H9 (cell line): ENCODE measurements around the gene NRP2. TPM values are rescaled to one million over a fixed set of nuclear protein-coding genes. Genes with fewer than 3 reads are reported as not detected.

ENCODE experiments used
- DNase-seq: peaks from one replicate; pipeline ENCODE4 v3.0.0-alpha.2; 2017
- H2AFZ ChIP-seq: one replicate; pipeline ENCODE4 v1.6.1; 2013; ENCODE audit warnings: mild to moderate bottlenecking, low read length, control low read depth, moderate library complexity
- H2AK5ac ChIP-seq: 2 replicates; pipeline ENCODE4 v1.6.1; 2013; ENCODE audit warnings: low read length, control low read depth, mixed read lengths; ENCODE audit not compliant: insufficient read length
- H2BK120ac ChIP-seq: one replicate; pipeline ENCODE4 v1.6.1; 2013; ENCODE audit warnings: low read depth, mild to moderate bottlenecking, low read length, control low read depth, inconsistent platforms; ENCODE audit not compliant: poor library complexity, severe bottlenecking
- H2BK12ac ChIP-seq: 2 replicates; pipeline ENCODE4 v1.6.1; 2013; ENCODE audit warnings: low read length, control low read depth, mixed read lengths, low read depth; ENCODE audit not compliant: insufficient read length
- H2BK15ac ChIP-seq: 2 replicates; pipeline ENCODE4 v1.6.1; 2013; ENCODE audit warnings: low read depth, low read length, control low read depth
- H2BK20ac ChIP-seq: one replicate; pipeline ENCODE4 v1.6.1; 2013; ENCODE audit warnings: low read depth, mild to moderate bottlenecking, low read length, control low read depth, inconsistent platforms; ENCODE audit not compliant: poor library complexity, severe bottlenecking
- H2BK5ac ChIP-seq: 2 replicates; pipeline ENCODE4 v1.6.1; 2013; ENCODE audit warnings: low read length, control low read depth, mixed read lengths; ENCODE audit not compliant: insufficient read length
- H3K14ac ChIP-seq: 2 replicates; pipeline ENCODE4 v1.6.1; 2013; ENCODE audit warnings: low read length, control low read depth; ENCODE audit not compliant: insufficient read depth
- H3K18ac ChIP-seq: 2 replicates; pipeline ENCODE4 v1.6.1; 2013; ENCODE audit warnings: low read depth, mild to moderate bottlenecking, mixed read lengths, low read length, control low read depth; ENCODE audit not compliant: insufficient read length
- H3K23ac ChIP-seq: 2 replicates; pipeline ENCODE4 v1.6.1; 2013; ENCODE audit warnings: low read length, control low read depth, mixed read lengths, low read depth; ENCODE audit not compliant: insufficient read length
- H3K23me2 ChIP-seq: 2 replicates; pipeline ENCODE4 v1.6.1; 2013; ENCODE audit warnings: low read depth, mild to moderate bottlenecking, mixed read lengths, low read length, control low read depth; ENCODE audit not compliant: insufficient read length, poor library complexity, severe bottlenecking
- H3K27ac ChIP-seq: 2 replicates; pipeline ENCODE4 v1.5.1; 2013; ENCODE audit warnings: low read length, control low read depth, mixed read lengths, low read depth; ENCODE audit not compliant: insufficient read length
- H3K27me3 ChIP-seq: 2 replicates; pipeline ENCODE4 v1.6.1; 2013; ENCODE audit warnings: low read length, control low read depth, inconsistent platforms; ENCODE audit not compliant: insufficient read depth
- H3K4ac ChIP-seq: 2 replicates; pipeline ENCODE4 v1.6.1; 2013; ENCODE audit warnings: low read depth, mild to moderate bottlenecking, control low read depth, inconsistent platforms, low read length, moderate library complexity
- H3K4me1 ChIP-seq: 2 replicates; pipeline ENCODE4 v1.6.1; 2013; ENCODE audit warnings: low read length, control low read depth, inconsistent platforms; ENCODE audit not compliant: insufficient read depth
- H3K4me2 ChIP-seq: 2 replicates; pipeline ENCODE4 v1.6.1; 2013; ENCODE audit warnings: low read length, control low read depth, mixed read lengths; ENCODE audit not compliant: insufficient read length, insufficient read depth
- H3K56ac ChIP-seq: 2 replicates; pipeline ENCODE4 v1.6.1; 2013; ENCODE audit warnings: low read depth, mild to moderate bottlenecking, mixed read lengths, low read length, control low read depth; ENCODE audit not compliant: insufficient read length
- H3K79me1 ChIP-seq: 2 replicates; pipeline ENCODE4 v1.6.1; 2013; ENCODE audit warnings: low read depth, mild to moderate bottlenecking, moderate library complexity, low read length, control low read depth, inconsistent platforms; ENCODE audit not compliant: insufficient read depth, poor library complexity, severe bottlenecking
- H3K79me2 ChIP-seq: 2 replicates; pipeline ENCODE4 v1.6.1; 2013; ENCODE audit warnings: low read length, control low read depth, inconsistent platforms; ENCODE audit not compliant: insufficient read depth
- H3K9ac ChIP-seq: 2 replicates; pipeline ENCODE4 v1.6.1; 2013; ENCODE audit warnings: low read length, control low read depth, mixed read lengths; ENCODE audit not compliant: insufficient read length; ENCODE audit errors: extremely low read depth
- H3K9me3 ChIP-seq: one replicate; pipeline ENCODE4 v1.6.1; 2013; ENCODE audit warnings: low read depth, low read length, inconsistent platforms; ENCODE audit not compliant: control insufficient read depth
- H3T11ph ChIP-seq: one replicate; pipeline ENCODE4 v1.6.1; 2013; ENCODE audit warnings: mild to moderate bottlenecking, low read length, control low read depth, inconsistent platforms
- H4K20me1 ChIP-seq: one replicate; pipeline ENCODE4 v1.6.1; 2013; ENCODE audit not compliant: control insufficient read depth, insufficient read length, insufficient read depth
- H4K5ac ChIP-seq: 2 replicates; pipeline ENCODE4 v1.6.1; 2013; ENCODE audit warnings: low read depth, mild to moderate bottlenecking, mixed read lengths, low read length, control low read depth; ENCODE audit not compliant: insufficient read length
- H4K8ac ChIP-seq: replicated peaks from 2 replicates; pipeline ENCODE4 v1.6.1; 2013; ENCODE audit warnings: low read length, control low read depth, mixed read lengths, low read depth; ENCODE audit not compliant: insufficient read length
- H4K91ac ChIP-seq: 2 replicates; pipeline ENCODE4 v1.6.1; 2013; ENCODE audit warnings: low read depth, mild to moderate bottlenecking, moderate library complexity, mixed read lengths, low read length, control low read depth; ENCODE audit not compliant: insufficient read length
- H3K27ac Mint-ChIP-seq, 3 experiments: 2 replicates in 2 of 3; 3 replicates in 1 of 3; pipeline ENCODE4 v1.8.0; 2020 to 2021; ENCODE audit warnings: mixed read lengths in 3 of 3, mild to moderate bottlenecking in 1 of 3, moderate library complexity in 1 of 3
- H3K27me3 Mint-ChIP-seq: 2 replicates; pipeline ENCODE4 v1.8.0; 2021; ENCODE audit warnings: low read depth, mild to moderate bottlenecking, moderate library complexity, mixed read lengths
- H3K36me3 Mint-ChIP-seq, 3 experiments: 2 replicates in 2 of 3; 3 replicates in 1 of 3; pipeline ENCODE4 v1.8.0; 2020 to 2021; ENCODE audit warnings: low read depth in 3 of 3, mixed read lengths in 3 of 3; ENCODE audit not compliant: insufficient read depth in 1 of 3
- H3K4me1 Mint-ChIP-seq, 2 experiments: 2 replicates each; pipeline ENCODE4 v1.8.0; 2020; ENCODE audit warnings: mixed read lengths in 2 of 2
- H3K4me3 Mint-ChIP-seq, 2 experiments: 2 replicates in 1 of 2; 3 replicates in 1 of 2; pipeline ENCODE4 v1.8.0; 2020 to 2021; ENCODE audit warnings: mild to moderate bottlenecking in 2 of 2, mixed read lengths in 2 of 2, moderate library complexity in 1 of 2
- H3K9me3 Mint-ChIP-seq, 2 experiments: 2 replicates in 1 of 2; 3 replicates in 1 of 2; pipeline ENCODE4 v1.8.0; 2020; ENCODE audit warnings: mild to moderate bottlenecking in 2 of 2, mixed read lengths in 2 of 2, moderate library complexity in 1 of 2
- CTCF ChIP-seq: fragments of 200-600 bp; sonication (generic); conservative IDR thresholded peaks from 3 replicates; pipeline ENCODE4 v1.8.0; 2021; ENCODE audit warnings: antibody characterized with exemption, mild to moderate bottlenecking
- WGBS: extraction: QIAGEN DNeasy Blood & Tissue Kit; methylation state at CpG from one replicate; pipeline ENCODE4 v1.1.7; 2013; ENCODE audit warnings: missing lambda C conversion rate, low lambda C conversion rate, mixed read lengths; ENCODE audit not compliant: insufficient read length; ENCODE audit errors: extremely low coverage; 5-methylcytosine and 5-hydroxymethylcytosine counted together
- total RNA-seq: library from RNA; stranded (reverse); gene quantifications from 2 replicates; pipeline ENCODE4 v1.2.1, GENCODE V29; 2021

NRP2 gene
- total RNA-seq, 1 experiment from 2014 or later: 19.7 TPM

DNA sequence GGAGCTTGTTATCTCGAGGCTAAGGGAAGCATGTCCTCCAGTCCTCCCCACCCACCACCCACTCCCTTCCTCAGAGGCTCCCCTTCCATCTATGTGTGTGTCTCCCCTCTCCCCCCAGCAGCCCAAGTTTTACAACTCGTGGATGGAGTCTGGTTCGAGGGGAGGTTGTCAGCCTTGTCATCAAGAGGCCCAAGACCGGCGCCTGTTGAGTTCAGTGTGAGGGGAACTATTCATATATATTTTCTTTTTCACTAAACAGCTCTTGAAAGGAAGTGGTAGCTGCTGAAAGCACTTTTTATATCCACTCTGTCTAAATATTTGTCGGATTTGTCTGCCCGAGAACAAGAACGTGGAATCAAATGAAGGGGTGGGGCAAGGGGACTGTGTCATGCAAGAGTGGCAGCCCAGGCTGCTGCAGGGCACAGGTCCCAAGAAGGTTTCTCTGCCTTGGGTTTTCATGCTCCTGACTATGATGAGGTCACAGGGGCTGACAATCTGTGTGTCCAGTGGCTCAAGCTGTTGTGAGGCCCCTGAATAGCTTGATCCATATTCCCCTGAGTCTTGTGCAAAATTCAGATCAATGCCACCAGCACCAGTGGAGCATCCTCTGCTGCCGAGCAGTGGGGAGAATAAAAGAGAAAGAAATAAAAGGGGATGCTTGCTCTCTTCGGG, 35.0 kb downstream of the NRP2 start:
- H3K4me1 ChIP-seq: peaks cover 13% of the 10 kb centered on the region
- H3K27ac Mint-ChIP-seq: peak overlapping the region in 1 of 3 experiments; percentile 5; a peak in 2 of 7 replicates
- no peak overlapping the region for H2AFZ ChIP-seq
- no peak overlapping the region for H3K9ac ChIP-seq
- no peak overlapping the region for H2BK20ac ChIP-seq
- H3K4me2 ChIP-seq: no peak overlapping the region
- no peak overlapping the region for H2AK5ac ChIP-seq
- H3K14ac ChIP-seq: no peak overlapping the region
- no peaks in the 10 kb centered on the region; the same call in 1 of the 2 replicates for H3K27me3 Mint-ChIP-seq
- H3K9me3 ChIP-seq: no peaks in the 10 kb centered on the region
- no peak overlapping the region for H2BK5ac ChIP-seq
- H3K23ac ChIP-seq: no peak overlapping the region
- H3K56ac ChIP-seq: no peak overlapping the region
- no peak for TF ChIP-seq CTCF
- H3K79me1 ChIP-seq: no peaks in the 10 kb centered on the region
- WGBS: no CpG with 5 or more reads among the region's 10 CpGs
- no peaks in the 10 kb centered on the region for H3K23me2 ChIP-seq
- no peak overlapping the region for H4K8ac ChIP-seq
- no peak overlapping the region for H4K91ac ChIP-seq
- DNase-seq: no peak
- no peak overlapping the region for H3K4ac ChIP-seq
- peaks cover 3% of the 10 kb centered on the region for H4K20me1 ChIP-seq
- H3K4me3 Mint-ChIP-seq: no peak overlapping the region
- H3K27ac ChIP-seq: no peak overlapping the region
- peaks cover 66 to 80% of the 10 kb centered on the region in 2 experiments for H3K4me1 Mint-ChIP-seq
- no peak overlapping the region for H4K5ac ChIP-seq
- H3K27me3 ChIP-seq: no peaks in the 10 kb centered on the region
- no peak overlapping the region for H2BK12ac ChIP-seq
- H3K18ac ChIP-seq: no peak overlapping the region
- H3K9me3 Mint-ChIP-seq: no peaks in the 10 kb centered on the region
- no peak overlapping the region for H2BK15ac ChIP-seq
- no peak overlapping the region for H2BK120ac ChIP-seq
- H3K79me2 ChIP-seq: no peaks in the 10 kb centered on the region
- peaks cover 5 to 20% (median 17%) of the 10 kb centered on the region in 3 experiments for H3K36me3 Mint-ChIP-seq
- H3T11ph ChIP-seq: no peak overlapping the region
